Amniotic stem cell (primary cell): Measurements from ENCODE around the gene GPC2.
"Not testable (repeated sequence)": the region's sequence is repeated elsewhere in the genome, so short reads cannot be mapped to it uniquely, and the experiment has no call there.

Experiments
- DNase-seq: peaks from one replicate; lab custom pipeline; 2025; lab: John Stamatoyannopoulos, UW

The GPC2 gene

DNA sequence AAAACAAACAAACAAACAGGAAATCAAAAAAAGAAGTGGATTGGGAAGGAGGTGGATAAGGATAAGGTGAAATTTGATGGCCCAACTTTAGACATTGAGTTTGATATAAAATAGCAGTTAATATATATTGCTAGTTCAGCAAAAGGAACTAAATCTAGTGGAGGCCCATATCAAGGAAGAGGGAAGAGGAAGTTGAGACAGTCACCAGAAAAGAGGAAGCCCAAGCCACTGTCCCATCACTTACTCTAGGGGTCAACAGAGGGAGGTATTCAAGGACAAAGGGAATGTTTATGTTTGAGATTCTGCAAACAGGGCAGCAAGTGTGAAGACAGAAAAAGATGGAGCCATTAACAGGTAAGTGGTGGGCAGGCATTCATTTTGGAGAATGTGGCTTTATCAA, 24.8 kb downstream of the GPC2 start:
- no peak for DNase-seq

GRCh38 chr7:100148559-100149328, 28.4 kb downstream of the GPC2 start, which contains the start of gene LAMTOR4:
TSS of gene LAMTOR4 (plus strand) at chr7:100148918. CDS start at chr7:100148973, 55 bp downstream.
- DNase-seq = peak; percentile 97

DNA sequence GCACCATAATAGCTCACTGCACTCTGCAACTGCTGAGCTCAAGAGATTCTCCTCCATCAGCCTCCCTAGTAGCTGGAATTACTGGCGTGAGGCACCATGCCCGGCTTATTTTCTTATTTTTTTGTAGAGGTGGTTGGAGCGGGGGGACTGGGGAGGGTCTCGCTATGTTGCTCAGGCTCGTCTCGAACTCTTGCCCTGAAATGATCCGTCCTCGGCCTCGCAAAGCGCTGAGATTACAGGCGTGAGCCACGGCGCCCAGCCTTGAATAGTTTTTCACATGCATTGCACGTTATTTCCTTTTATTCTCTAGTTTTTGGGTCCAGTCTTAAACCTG, 29.0 kb downstream of the GPC2 start:
- no peak for DNase-seq

GRCh38 chr7:100147278-100147677, 29.9 kb downstream of the GPC2 start:
- DNase-seq = no peak

DNA sequence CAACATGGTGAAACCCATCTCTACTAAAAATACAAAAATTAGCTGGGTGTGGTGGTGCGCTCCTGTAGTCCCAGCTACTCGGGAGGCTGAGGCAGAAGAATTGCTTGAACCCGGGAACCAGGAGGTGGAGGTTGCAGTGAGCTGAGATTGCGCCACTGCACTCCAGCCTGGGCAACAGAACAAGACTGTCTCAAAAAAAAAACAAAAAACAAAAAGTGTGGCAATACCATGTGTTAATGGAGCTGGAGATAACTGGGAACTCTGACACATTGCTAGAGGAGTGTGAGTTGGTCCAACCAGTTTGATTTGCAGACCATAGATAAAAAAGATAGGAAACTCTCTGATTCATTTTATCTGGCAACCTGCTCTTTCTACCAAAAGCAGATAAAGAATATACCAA, 30.8 kb downstream of the GPC2 start:
- DNase-seq = not testable (repeated sequence)

GRCh38 chr7:100142461-100142860, 34.7 kb downstream of the GPC2 start:
- no peak for DNase-seq

- DNase-seq = no peak
Observed at GRCh38 chr7:100141555-100141949, 35.6 kb downstream of the GPC2 start.

DNA sequence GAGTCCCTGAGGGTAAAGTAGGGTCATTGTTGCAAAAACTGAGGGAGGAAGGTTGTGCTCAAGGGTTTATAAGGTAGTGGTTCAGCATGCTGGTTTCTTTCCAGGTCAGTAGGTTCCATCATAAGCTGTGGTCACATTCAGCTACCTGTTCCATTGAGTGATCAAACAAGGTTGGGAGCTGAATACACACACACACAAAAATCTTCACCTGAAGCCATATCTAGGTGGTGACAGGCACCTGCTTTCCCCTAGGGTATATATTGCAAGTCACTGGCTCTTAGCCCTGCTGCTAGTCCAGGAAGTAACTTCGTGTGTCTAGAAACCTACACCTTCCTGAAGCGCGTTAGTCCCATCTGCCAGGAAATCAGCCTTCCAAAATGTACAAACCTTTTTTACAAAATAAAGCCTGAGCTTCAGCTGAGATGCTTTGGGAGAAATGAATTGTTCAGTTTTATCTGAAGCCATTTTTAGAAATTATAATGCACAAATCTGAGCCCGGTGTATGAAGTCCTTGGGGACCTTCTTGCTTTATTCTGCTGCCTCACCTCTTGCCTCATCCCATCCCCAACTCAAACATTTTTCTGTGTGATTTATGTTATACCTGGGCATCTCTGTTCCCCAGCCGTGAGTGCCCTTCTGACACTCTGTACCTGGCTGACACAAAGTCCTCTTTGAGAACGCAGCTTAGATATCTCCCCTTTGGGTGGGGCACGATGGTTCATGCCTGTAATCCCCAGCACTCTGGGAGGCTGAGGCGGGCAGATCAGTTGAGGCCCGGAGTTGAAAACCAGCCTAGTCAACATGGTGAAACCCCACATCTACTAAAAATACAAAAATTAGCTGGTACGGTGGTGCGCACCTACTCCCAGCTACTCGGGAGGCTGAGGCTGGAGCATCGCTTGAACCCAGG, 39.1 kb downstream of the GPC2 start:
- DNase-seq = no peak

- peak; percentile 39 for DNase-seq
Observed at GRCh38 chr7:100132697-100133151, 44.5 kb downstream of the GPC2 start.

- DNase-seq = no peak
Observed at GRCh38 chr7:100132126-100132525, 45.1 kb downstream of the GPC2 start.

GRCh38 chr7:100130608-100131453, 46.4 kb downstream of the GPC2 start:
- DNase-seq = peak; percentile 9

GRCh38 chr7:100130220-100130607, 47.0 kb downstream of the GPC2 start:
- DNase-seq = not testable (repeated sequence)

DNA sequence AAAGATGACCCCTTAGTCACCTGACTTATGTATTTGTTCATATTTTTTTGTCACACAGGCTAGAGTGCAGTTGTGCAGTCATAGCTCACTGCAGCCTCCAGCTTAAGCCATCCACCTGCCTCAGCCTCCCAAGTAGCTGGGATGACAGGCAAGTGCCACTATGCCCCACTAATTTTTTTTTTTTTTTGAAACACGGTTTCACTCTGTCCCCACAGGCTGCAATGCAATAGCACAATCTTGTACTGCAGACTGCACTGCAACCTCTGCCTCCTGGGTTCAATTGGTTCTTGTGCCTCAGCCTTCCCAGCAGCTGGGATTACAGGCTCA, 48.6 kb downstream of the GPC2 start:
- no peak for DNase-seq

DNA sequence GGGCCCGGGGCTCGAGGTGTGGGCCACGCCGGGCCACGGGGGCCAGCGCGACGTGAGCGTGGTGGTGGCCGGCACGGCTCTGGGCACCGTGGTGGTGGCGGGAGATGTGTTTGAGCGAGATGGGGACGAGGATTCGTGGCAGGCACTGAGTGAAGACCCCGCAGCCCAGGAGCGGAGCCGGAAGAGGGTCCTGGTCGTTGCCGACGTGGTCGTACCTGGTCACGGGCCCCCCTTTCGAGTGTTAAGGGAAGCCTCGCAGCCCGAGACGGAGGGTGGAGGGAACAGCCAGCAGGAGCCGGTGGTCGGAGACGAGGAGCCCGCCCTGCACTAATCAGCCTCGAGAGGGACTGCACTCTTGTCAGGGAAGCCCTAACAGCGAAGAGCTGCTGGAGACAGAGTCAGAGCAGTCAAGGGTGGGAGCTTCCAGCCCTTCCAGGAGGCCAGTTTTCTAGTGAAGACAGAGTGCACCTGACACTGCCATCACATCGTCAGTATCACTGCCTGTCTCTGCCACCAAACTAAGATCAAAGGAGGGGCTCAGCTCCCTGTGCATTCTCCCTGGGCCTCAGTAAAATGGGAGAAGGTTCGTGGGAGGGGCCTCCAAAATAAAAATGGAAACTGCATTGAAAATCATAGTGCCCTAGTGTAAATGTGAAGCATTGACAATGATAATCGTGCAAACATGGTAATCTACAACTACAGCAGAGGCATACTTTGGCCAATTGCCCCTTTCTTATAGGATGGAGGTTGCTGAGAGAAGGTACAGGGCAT, 49.1 kb downstream of the GPC2 start:
- DNase-seq = no peak

GRCh38 chr7:100126931-100127865, 50.0 kb downstream of the GPC2 start, which contains the start of gene MBLAC1:
TSS of gene MBLAC1 (plus strand) at chr7:100126967. CDS start at chr7:100127396, 429 bp downstream.
- peak; percentile 81 for DNase-seq

GRCh38 chr7:100126239-100126930, 50.8 kb downstream of the GPC2 start:
- no peak for DNase-seq

- DNase-seq = no peak
Observed at GRCh38 chr7:100124301-100125230, 52.6 kb downstream of the GPC2 start.

DNA sequence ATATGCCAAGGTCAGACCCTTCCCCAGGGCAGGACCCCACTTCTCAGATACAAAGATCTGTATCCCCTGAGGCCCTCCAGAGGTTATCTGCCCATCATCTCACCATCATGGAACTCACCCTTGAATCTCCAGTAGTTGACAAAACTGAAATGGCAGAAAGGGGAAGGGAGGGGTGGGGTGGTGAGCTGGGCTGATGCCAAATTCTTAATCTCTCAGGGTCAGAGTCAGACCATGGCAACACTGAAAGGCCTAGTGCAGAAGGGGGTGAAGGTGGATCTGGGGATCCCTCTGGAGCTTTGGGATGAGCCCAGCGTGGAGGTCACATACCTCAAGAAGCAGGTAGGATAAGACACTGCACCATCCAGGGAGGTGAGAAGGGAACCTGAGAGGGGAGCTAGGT, 54.6 kb downstream of the GPC2 start:
- DNase-seq = no peak
